ENCODE results near the gene ADCK1. TPM values are rescaled to one million over a fixed set of nuclear protein-coding genes. Genes with fewer than 3 reads are reported as not detected.

ADCK1 gene
- total RNA-seq, 2 donors from 2014 or later: 2.6 to 26.4 TPM

DNA sequence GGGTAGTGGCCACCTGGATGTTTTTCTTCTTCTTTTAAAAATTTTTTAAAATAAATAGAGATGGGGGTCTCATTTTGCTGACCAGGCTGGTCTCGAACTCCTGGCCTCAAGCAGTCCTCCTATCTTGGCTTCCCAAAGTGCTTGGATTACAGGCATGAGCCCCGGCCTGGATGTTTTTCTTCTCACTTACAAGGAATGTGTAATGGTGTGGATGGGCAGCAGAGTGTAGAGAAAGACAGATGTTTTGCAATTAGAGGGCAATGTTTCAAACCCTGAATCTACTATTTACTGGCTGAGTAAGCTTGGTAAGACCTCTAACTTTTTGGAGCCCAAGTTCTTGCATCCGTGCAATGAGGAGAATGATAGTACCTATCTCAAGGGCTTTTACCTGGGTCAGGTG is 48.1 kb downstream of the ADCK1 start:
- no peaks in the 10 kb centered on the region for H3K27me3 ChIP-seq
- no peak overlapping the region for H3K27ac ChIP-seq
- no peak for ATAC-seq
- DNase-seq: no peak
- H3K36me3 ChIP-seq (replicated peaks in 1 of 2; ENCODE audit: insufficient read depth in 1 of 2, low read depth in 2 of 2): no peaks in the 10 kb centered on the region
- H3K4me3 ChIP-seq: no peak overlapping the region
- no peaks in the 10 kb centered on the region for H3K4me1 ChIP-seq
- intact Hi-C loops (cut with DNase I): no loop called here
- TF ChIP-seq POLR2A (IDR thresholded peaks at IDR 0.05) (no peak), CTCF (IDR thresholded peaks at IDR 0.05) (no peak)
- H3K9me3 ChIP-seq: no peaks in the 10 kb centered on the region
- WGBS, 2 donors: 90 to 95% methylated on average over 3 of the region's 3 CpGs

- WGBS, 2 donors: 85 to 86% methylated on average over 1 of the region's 1 CpG
- no peaks in the 10 kb centered on the region for H3K9me3 ChIP-seq
- H3K4me1 ChIP-seq: no peaks in the 10 kb centered on the region
- H3K27me3 ChIP-seq: no peaks in the 10 kb centered on the region
- no peaks in the 10 kb centered on the region for H3K36me3 ChIP-seq (replicated peaks in 1 of 2; ENCODE audit: insufficient read depth in 1 of 2, low read depth in 2 of 2)
- DNase-seq (no peak), ATAC-seq (no peak)
- no peak overlapping the region for H3K27ac ChIP-seq
- TF ChIP-seq POLR2A (IDR thresholded peaks at IDR 0.05): no peak
- no peak for TF ChIP-seq CTCF (IDR thresholded peaks at IDR 0.05)
- intact Hi-C loops (cut with DNase I): no loop called here
- H3K4me3 ChIP-seq: no peak overlapping the region
Observed at GRCh38 chr14:77849711-77850110, 49.8 kb downstream of the ADCK1 start.

DNA sequence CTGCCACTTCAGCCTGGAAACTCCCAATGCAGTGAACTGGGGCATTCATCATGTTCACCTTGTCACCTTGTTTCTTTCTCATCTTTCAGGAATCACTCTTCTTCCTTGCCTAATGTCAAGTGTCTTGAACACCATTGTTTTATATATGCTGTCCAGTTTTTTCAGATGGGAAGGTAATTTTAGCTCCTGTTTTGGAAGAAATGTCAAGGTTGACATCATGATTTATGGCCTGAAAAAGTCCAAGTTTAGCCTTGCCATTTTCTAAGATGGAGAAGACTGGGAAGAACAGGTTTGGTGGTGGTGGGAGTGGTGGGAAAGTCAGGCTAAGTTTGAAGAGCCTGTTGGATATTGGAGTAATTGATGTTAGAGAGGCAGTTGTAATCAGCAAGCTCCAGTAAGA is 54.0 kb downstream of the ADCK1 start:
- no peak for TF ChIP-seq POLR2A (IDR thresholded peaks at IDR 0.05)
- no peak for TF ChIP-seq CTCF (IDR thresholded peaks at IDR 0.05)
- no peaks in the 10 kb centered on the region for H3K27me3 ChIP-seq
- H3K4me1 ChIP-seq: no peaks in the 10 kb centered on the region
- DNase-seq (no peak), ATAC-seq (no peak)
- no peak overlapping the region for H3K4me3 ChIP-seq
- intact Hi-C loops (cut with DNase I): no loop called here
- no peak overlapping the region for H3K27ac ChIP-seq
- H3K36me3 ChIP-seq (replicated peaks in 1 of 2; ENCODE audit: insufficient read depth in 1 of 2, low read depth in 2 of 2): no peaks in the 10 kb centered on the region
- no peaks in the 10 kb centered on the region for H3K9me3 ChIP-seq

DNA sequence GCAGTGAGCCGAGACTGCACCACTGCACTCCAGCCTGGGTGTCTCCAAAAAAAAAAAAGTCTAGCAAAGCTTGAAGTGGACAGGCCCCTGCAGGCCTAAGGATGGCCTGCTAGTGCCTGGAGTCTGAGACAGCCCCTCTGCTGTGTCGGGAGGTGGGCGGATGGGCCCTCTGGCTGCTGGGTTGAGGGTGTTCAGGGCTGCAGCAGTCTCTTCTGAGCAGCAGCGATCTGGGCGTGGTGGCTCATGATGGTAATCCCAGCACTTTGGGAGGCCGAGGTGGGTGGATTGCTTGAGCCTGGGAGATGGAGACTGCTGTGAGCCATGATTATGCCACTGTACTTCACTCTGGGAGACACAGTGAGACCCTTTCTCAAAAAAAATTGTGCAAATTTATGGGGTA is 57.0 kb downstream of the ADCK1 start:
- WGBS, 2 donors: 87 to 89% methylated on average over 6 of the region's 6 CpGs
- TF ChIP-seq CTCF (IDR thresholded peaks at IDR 0.05): no peak
- no peak for TF ChIP-seq POLR2A (IDR thresholded peaks at IDR 0.05)
- ATAC-seq (no peak), DNase-seq (no peak)
- Histone ChIP-seq H3K4me1 (no peaks in the 10 kb centered on the region), H3K36me3 (replicated peaks in 1 of 2; ENCODE audit: insufficient read depth in 1 of 2, low read depth in 2 of 2) (no peaks in the 10 kb centered on the region), H3K27ac (no peak overlapping the region), H3K9me3 (no peaks in the 10 kb centered on the region), H3K4me3 (no peak overlapping the region), H3K27me3 (no peaks in the 10 kb centered on the region)
- intact Hi-C loops (cut with DNase I): no loop called here

GRCh38 chr14:77859934-77860570 is 60.1 kb downstream of the ADCK1 start:
- H3K9me3 ChIP-seq: no peaks in the 10 kb centered on the region
- WGBS, 2 donors: 87 to 93% methylated on average over 6 of the region's 6 CpGs
- intact Hi-C loops (cut with DNase I): loop anchor here (10.0 kb wide), 1 partner anchor 705 kb away; no protein-coding TSS in a partner anchor

More at GRCh38 chr14:77859934-77860570, 60.1 kb downstream of the ADCK1 start:
- TF ChIP-seq CTCF (IDR thresholded peaks at IDR 0.05): no peak
- no peak for TF ChIP-seq POLR2A (IDR thresholded peaks at IDR 0.05)
- ATAC-seq (no peak), DNase-seq (peak in 2 of 4 donors; percentile 24 to 50)
- no peaks in the 10 kb centered on the region for H3K36me3 ChIP-seq (replicated peaks in 1 of 2; ENCODE audit: insufficient read depth in 1 of 2, low read depth in 2 of 2)
- H3K27me3 ChIP-seq: no peaks in the 10 kb centered on the region
- no peak overlapping the region for H3K27ac ChIP-seq
- peaks cover 6% of the 10 kb centered on the region for H3K4me1 ChIP-seq
- no peak overlapping the region for H3K4me3 ChIP-seq
